ENCODE results near the gene MYO1E. TPM values are rescaled to one million over a fixed set of nuclear protein-coding genes. Genes with fewer than 3 reads are reported as not detected.
A peak's percentile ranks its signal among the peaks of the same experiment; 100 is the strongest.
"Not testable (repeated sequence)": the region's sequence is repeated elsewhere in the genome, so short reads cannot be mapped to it uniquely, and the experiment has no call there.

The MYO1E gene
- total RNA-seq, 1 experiment from 2014 or later = 55.2 TPM

GRCh38 chr15:59294574-59295260, 78.0 kb downstream of the MYO1E start:
- peak; percentile 98 for DNase-seq (ENCODE audit: low read depth)

GRCh38 chr15:59292442-59293151, 80.1 kb downstream of the MYO1E start:
- DNase-seq (ENCODE audit: low read depth) = peak; percentile 79

GRCh38 chr15:59291213-59291549, 81.5 kb downstream of the MYO1E start:
- no peak for DNase-seq (ENCODE audit: low read depth)

- DNase-seq (ENCODE audit: low read depth) = no peak
Measured at GRCh38 chr15:59290295-59291212, 82.1 kb downstream of the MYO1E start.

GRCh38 chr15:59289574-59289973, 83.1 kb downstream of the MYO1E start:
- DNase-seq (ENCODE audit: low read depth) = peak; percentile 37

- peak; percentile 81 for DNase-seq (ENCODE audit: low read depth)
Measured at GRCh38 chr15:59283717-59284391, 88.8 kb downstream of the MYO1E start.

- DNase-seq (ENCODE audit: low read depth) = no peak
Measured at GRCh38 chr15:59282515-59283337, 89.9 kb downstream of the MYO1E start.

GRCh38 chr15:59281699-59282098, 91.0 kb downstream of the MYO1E start:
- DNase-seq (ENCODE audit: low read depth) = no peak

GRCh38 chr15:59280855-59281254, 91.8 kb downstream of the MYO1E start:
- DNase-seq (ENCODE audit: low read depth) = no peak

GRCh38 chr15:59280292-59280691, 92.4 kb downstream of the MYO1E start:
- DNase-seq (ENCODE audit: low read depth) = not testable (repeated sequence)

GRCh38 chr15:59279023-59279422, 93.6 kb downstream of the MYO1E start:
- no peak for DNase-seq (ENCODE audit: low read depth)

- DNase-seq (ENCODE audit: low read depth) = no peak
Measured at GRCh38 chr15:59278120-59278519, 94.6 kb downstream of the MYO1E start.

GRCh38 chr15:59276225-59277178, 96.2 kb downstream of the MYO1E start:
- DNase-seq (ENCODE audit: low read depth) = no peak

GRCh38 chr15:59274126-59274970, 98.3 kb downstream of the MYO1E start:
- DNase-seq (ENCODE audit: low read depth) = peak; percentile 87

GRCh38 chr15:59273234-59273633, 99.4 kb downstream of the MYO1E start:
- no peak for DNase-seq (ENCODE audit: low read depth)

GRCh38 chr15:59271595-59272201, 101.0 kb downstream of the MYO1E start:
- DNase-seq (ENCODE audit: low read depth) = no peak

GRCh38 chr15:59268852-59269407, 103.7 kb downstream of the MYO1E start:
- DNase-seq (ENCODE audit: low read depth) = no peak

Measured in RPMI7951 (cell line).